ENCODE data around the gene PPL.
"Not testable (repeated sequence)": the region's sequence is repeated elsewhere in the genome, so short reads cannot be mapped to it uniquely, and the experiment has no call there.

Gene PPL

GRCh38 chr16:4897328-4897727 is 39.6 kb downstream of the PPL start:
- Histone ChIP-seq H3K4me2 (no peak overlapping the region), H3K27me3 (ENCODE audit: insufficient read depth, low read depth) (no peaks in the 10 kb centered on the region; the same call in 1 of the 2 replicates), H2AFZ (ENCODE audit: low read depth) (no peak overlapping the region), H3K9ac (no peak overlapping the region), H4K20me1 (ENCODE audit: insufficient read depth) (no peaks in the 10 kb centered on the region), H3K36me3 (ENCODE audit: insufficient read depth) (no peaks in the 10 kb centered on the region), H3K27ac (no peak overlapping the region), H3K4me3 (IDR thresholded peaks at IDR 0.05; ENCODE audit: insufficient read depth, low read depth, low read length) (no peak overlapping the region), H3K79me2 (ENCODE audit: insufficient read depth, low read depth) (no peaks in the 10 kb centered on the region), H3K4me1 (ENCODE audit: low read depth, poor library complexity, severe bottlenecking) (no peaks in the 10 kb centered on the region)
- no peak for TF ChIP-seq CTCF (conservative IDR thresholded peaks at IDR 0.05; ENCODE audit: low read depth, low read length)

- not testable (repeated sequence) for H3K27me3 ChIP-seq (ENCODE audit: insufficient read depth, low read depth); H3K27ac ChIP-seq; H3K9ac ChIP-seq; H3K4me1 ChIP-seq (ENCODE audit: low read depth, poor library complexity, severe bottlenecking); H3K36me3 ChIP-seq (ENCODE audit: insufficient read depth); H2AFZ ChIP-seq (ENCODE audit: low read depth); H3K4me2 ChIP-seq; H3K79me2 ChIP-seq (ENCODE audit: insufficient read depth, low read depth); H4K20me1 ChIP-seq (ENCODE audit: insufficient read depth); H3K4me3 ChIP-seq (IDR thresholded peaks at IDR 0.05; ENCODE audit: insufficient read depth, low read depth, low read length)
These were observed 40.2 kb downstream of the PPL start for GRCh38 chr16:4896761-4897160.

GRCh38 chr16:4895366-4895765 is 41.6 kb downstream of the PPL start:
- no peak for TF ChIP-seq CTCF (conservative IDR thresholded peaks at IDR 0.05; ENCODE audit: low read depth, low read length)
- no peaks in the 10 kb centered on the region for H3K27me3 ChIP-seq (ENCODE audit: insufficient read depth, low read depth)
- no peaks in the 10 kb centered on the region for H4K20me1 ChIP-seq (ENCODE audit: insufficient read depth)
- no peaks in the 10 kb centered on the region for H3K79me2 ChIP-seq (ENCODE audit: insufficient read depth, low read depth)
- H3K4me3 ChIP-seq (IDR thresholded peaks at IDR 0.05; ENCODE audit: insufficient read depth, low read depth, low read length): no peak overlapping the region
- H3K4me2 ChIP-seq: no peak overlapping the region
- no peak overlapping the region for H3K27ac ChIP-seq
- H3K36me3 ChIP-seq (ENCODE audit: insufficient read depth): no peaks in the 10 kb centered on the region
- H2AFZ ChIP-seq (ENCODE audit: low read depth): no peak overlapping the region
- H3K9ac ChIP-seq: no peak overlapping the region
- no peaks in the 10 kb centered on the region for H3K4me1 ChIP-seq (ENCODE audit: low read depth, poor library complexity, severe bottlenecking)

GRCh38 chr16:4894276-4895150 is 42.4 kb downstream of the PPL start:
- Histone ChIP-seq H4K20me1 (ENCODE audit: insufficient read depth) (no peaks in the 10 kb centered on the region), H3K79me2 (ENCODE audit: insufficient read depth, low read depth) (no peaks in the 10 kb centered on the region), H3K27me3 (ENCODE audit: insufficient read depth, low read depth) (no peaks in the 10 kb centered on the region), H3K9ac (no peak overlapping the region), H3K36me3 (ENCODE audit: insufficient read depth) (no peaks in the 10 kb centered on the region), H3K4me1 (ENCODE audit: low read depth, poor library complexity, severe bottlenecking) (no peaks in the 10 kb centered on the region), H3K4me2 (no peak overlapping the region), H3K4me3 (IDR thresholded peaks at IDR 0.05; ENCODE audit: insufficient read depth, low read depth, low read length) (no peak overlapping the region), H2AFZ (ENCODE audit: low read depth) (no peak overlapping the region), H3K27ac (no peak overlapping the region)
- no peak for TF ChIP-seq CTCF (conservative IDR thresholded peaks at IDR 0.05; ENCODE audit: low read depth, low read length)

Measured in KMS-11 (cell line).